ENCODE measurements around the gene ZNF169.

GRCh38 chr9:94303321-94303720, 44.2 kb downstream of the ZNF169 start:
- no peak for TF ChIP-seq CTCF (conservative IDR thresholded peaks at IDR 0.05; ENCODE audit: low read depth in 2 of 2)
- TF ChIP-seq CREB1 (CRISPR knock-in tag; IDR thresholded peaks at IDR 0.05; ENCODE audit: low read depth), result no peak
- TF ChIP-seq EZH2 (IDR thresholded peaks at IDR 0.05; ENCODE audit: low read depth, unreplicated experiment), result no peak
- no peak for TF ChIP-seq POLR2AphosphoS5 (IDR thresholded peaks at IDR 0.05; ENCODE audit: low read depth)
- TF ChIP-seq NANOG (IDR thresholded peaks at IDR 0.05; ENCODE audit: borderline replicate concordance), result no peak
- no peak for TF ChIP-seq REST (IDR thresholded peaks at IDR 0.05; ENCODE audit: unreplicated experiment)
- TF ChIP-seq JUNB (IDR thresholded peaks at IDR 0.05; ENCODE audit: unreplicated experiment), result no peak
- no peak for TF ChIP-seq ZNF114 (CRISPR knock-in tag; IDR thresholded peaks at IDR 0.05)
- TF ChIP-seq EZH2phosphoT487 (IDR thresholded peaks at IDR 0.05; ENCODE audit: unreplicated experiment), result no peak
- TF ChIP-seq ETS1 (IDR thresholded peaks at IDR 0.05), result no peak
- TF ChIP-seq STAT1 (IDR thresholded peaks at IDR 0.05; ENCODE audit: unreplicated experiment), result no peak
- no peak for TF ChIP-seq ZNF331 (CRISPR knock-in tag; IDR thresholded peaks at IDR 0.05; ENCODE audit: low read depth)
